OCI-LY1 (cell line): Measurements from ENCODE around the gene ANKS3.

Experiments used
- H2AFZ ChIP-seq: fragments of 200-600 bp; sonication (generic), shearing (Covaris generic); 2 replicates; pipeline ENCODE4 v1.6.0; 2014; ENCODE audit warnings: antibody characterized with exemption, mild to moderate bottlenecking, low read length
- H3F3A ChIP-seq: fragments of 200-600 bp; sonication (generic), shearing (Covaris generic); 2 replicates; pipeline ENCODE4 v1.6.0; 2014; ENCODE audit warnings: mild to moderate bottlenecking, antibody characterized with exemption, low read length, moderate library complexity; ENCODE audit not compliant: insufficient read depth
- H3K27ac ChIP-seq: fragments of 200-600 bp; sonication (generic); 2 replicates; pipeline ENCODE4 v1.5.1; 2014; ENCODE audit warnings: low read length, mixed run types, mild to moderate bottlenecking, low read depth; ENCODE audit not compliant: poor library complexity, severe bottlenecking
- H3K27me3 ChIP-seq: fragments of 200-600 bp; sonication (generic); 2 replicates; pipeline ENCODE4 v1.6.0; 2014; ENCODE audit warnings: antibody characterized with exemption, mild to moderate bottlenecking, low read length, moderate library complexity; ENCODE audit not compliant: insufficient read depth
- H3K36me3 ChIP-seq: fragments of 200-600 bp; sonication (generic); 2 replicates; pipeline ENCODE4 v1.6.1; 2014; ENCODE audit warnings: mild to moderate bottlenecking, antibody characterized with exemption, low read length, moderate library complexity, mixed read lengths; ENCODE audit not compliant: insufficient read depth
- H3K4me1 ChIP-seq: fragments of 200-600 bp; sonication (generic); 2 replicates; pipeline ENCODE4 v1.5.1; 2014; ENCODE audit warnings: mild to moderate bottlenecking, low read length, moderate library complexity; ENCODE audit not compliant: insufficient read depth, severe bottlenecking
- H3K4me2 ChIP-seq: fragments of 200-600 bp; sonication (generic), shearing (Covaris generic); 2 replicates; pipeline ENCODE4 v1.6.1; 2014; ENCODE audit warnings: low read length
- H3K4me3 ChIP-seq: fragments of 200-600 bp; sonication (generic); 2 replicates; pipeline ENCODE4 v1.5.1; 2014; ENCODE audit warnings: low read length, low read depth, mild to moderate bottlenecking, mixed read lengths; ENCODE audit not compliant: poor library complexity, severe bottlenecking
- H3K79me2 ChIP-seq: fragments of 200-600 bp; shearing (Covaris generic); 2 replicates; pipeline ENCODE4 v1.6.1; 2016; ENCODE audit warnings: mixed run types, low read length, mixed read lengths; ENCODE audit not compliant: insufficient read depth
- H3K9ac ChIP-seq: fragments of 200-600 bp; sonication (generic), shearing (Covaris generic); 2 replicates; pipeline ENCODE4 v1.6.1; 2014; ENCODE audit warnings: mild to moderate bottlenecking, low read length, mixed read lengths
- H3K9me2 ChIP-seq: fragments of 200-600 bp; sonication (generic), shearing (Covaris generic); 2 replicates; pipeline ENCODE4 v1.6.1; 2014; ENCODE audit warnings: low read depth, mild to moderate bottlenecking, low read length, mixed read lengths
- H3K9me3 ChIP-seq: fragments of 200-600 bp; shearing (Covaris generic); 2 replicates; pipeline ENCODE4 v1.6.1; 2014; ENCODE audit warnings: low read length, mixed read lengths
- H4K20me1 ChIP-seq: fragments of 200-600 bp; sonication (generic), shearing (Covaris generic); 2 replicates; pipeline ENCODE4 v1.6.0; 2016; ENCODE audit warnings: mild to moderate bottlenecking, low read length; ENCODE audit not compliant: insufficient read depth
- CTCF ChIP-seq: fragments of 200-600 bp; sonication (generic), shearing (Covaris generic); IDR thresholded peaks from 2 replicates; pipeline ENCODE4 v1.5.1; 2017; ENCODE audit warnings: mild to moderate bottlenecking, antibody characterized with exemption, low read length, moderate library complexity, mixed read lengths
- EZH2 ChIP-seq: fragments of 200-600 bp; sonication (generic), shearing (Covaris generic); IDR thresholded peaks from 2 replicates; pipeline ENCODE4 v1.8.0; 2017; ENCODE audit warnings: borderline replicate concordance, mixed run types, mild to moderate bottlenecking, antibody characterized with exemption, low read length, moderate library complexity, mixed read lengths

Gene ANKS3

GRCh38 chr16:4646773-4647643 lies 87.1 kb downstream of the ANKS3 start:
- no peak for TF ChIP-seq EZH2
- no peak for TF ChIP-seq CTCF
- H3K4me2 ChIP-seq: no peak overlapping the region
- H2AFZ ChIP-seq: no peak overlapping the region
- no peaks in the 10 kb centered on the region for H4K20me1 ChIP-seq
- no peaks in the 10 kb centered on the region for H3K79me2 ChIP-seq
- H3K9me3 ChIP-seq: no peaks in the 10 kb centered on the region
- H3K27ac ChIP-seq: peak overlapping the region; percentile 19
- H3K4me3 ChIP-seq: no peak overlapping the region
- H3K27me3 ChIP-seq: no peaks in the 10 kb centered on the region
- no peak overlapping the region for H3K9ac ChIP-seq
- H3F3A ChIP-seq: no peaks in the 10 kb centered on the region
- peaks cover 2% of the 10 kb centered on the region for H3K4me1 ChIP-seq
- H3K9me2 ChIP-seq: no peaks in the 10 kb centered on the region
- H3K36me3 ChIP-seq: peaks cover 10% of the 10 kb centered on the region; the same call in 1 of the 2 replicates
